Measurements from ENCODE around the gene ADK. TPM values are rescaled to one million over a fixed set of nuclear protein-coding genes. Genes with fewer than 3 reads are reported as not detected.

Gene ADK
- total RNA-seq, 3 donors from 2014 or later = 27.2 to 50.8 (median 40.0) TPM

DNA sequence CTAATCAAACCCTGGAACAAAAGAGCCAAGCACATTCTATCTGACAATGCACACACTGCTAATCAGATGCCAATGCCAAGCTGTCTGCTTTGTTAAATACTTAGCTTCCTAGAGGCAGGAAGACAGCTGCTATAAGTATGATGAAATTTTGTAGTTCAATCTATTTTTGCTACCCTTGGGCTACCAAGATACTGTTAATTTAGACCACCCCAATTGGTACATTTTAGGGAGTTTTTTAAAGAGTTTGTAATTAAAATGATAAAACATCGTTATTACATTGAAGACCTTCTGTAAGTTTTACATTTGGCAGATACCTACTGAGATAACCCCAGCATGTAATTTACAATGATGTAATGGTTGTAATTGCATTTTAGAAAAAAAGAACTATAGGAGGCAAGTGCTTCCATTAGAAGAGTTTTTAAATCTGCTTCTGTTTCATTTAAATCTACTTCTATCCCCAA lies 268.5 kb downstream of the ADK start:
- Histone ChIP-seq H3K4me1 (no peaks in the 10 kb centered on the region), H3K36me3 (no peaks in the 10 kb centered on the region), H3K27me3 (no peaks in the 10 kb centered on the region), H3K4me3 (no peak overlapping the region), H3K27ac (no peak overlapping the region), H3K9me3 (no peaks in the 10 kb centered on the region)
- DNase-seq (ENCODE audit: low spot score in 2 of 2) = no peak
- intact Hi-C loops (cut with DNase I; ENCODE audit: low total_unique reads) = no loop called here
- TF ChIP-seq POLR2AphosphoS5 (IDR thresholded peaks at IDR 0.05) = no peak
- TF ChIP-seq, protein P1, sequence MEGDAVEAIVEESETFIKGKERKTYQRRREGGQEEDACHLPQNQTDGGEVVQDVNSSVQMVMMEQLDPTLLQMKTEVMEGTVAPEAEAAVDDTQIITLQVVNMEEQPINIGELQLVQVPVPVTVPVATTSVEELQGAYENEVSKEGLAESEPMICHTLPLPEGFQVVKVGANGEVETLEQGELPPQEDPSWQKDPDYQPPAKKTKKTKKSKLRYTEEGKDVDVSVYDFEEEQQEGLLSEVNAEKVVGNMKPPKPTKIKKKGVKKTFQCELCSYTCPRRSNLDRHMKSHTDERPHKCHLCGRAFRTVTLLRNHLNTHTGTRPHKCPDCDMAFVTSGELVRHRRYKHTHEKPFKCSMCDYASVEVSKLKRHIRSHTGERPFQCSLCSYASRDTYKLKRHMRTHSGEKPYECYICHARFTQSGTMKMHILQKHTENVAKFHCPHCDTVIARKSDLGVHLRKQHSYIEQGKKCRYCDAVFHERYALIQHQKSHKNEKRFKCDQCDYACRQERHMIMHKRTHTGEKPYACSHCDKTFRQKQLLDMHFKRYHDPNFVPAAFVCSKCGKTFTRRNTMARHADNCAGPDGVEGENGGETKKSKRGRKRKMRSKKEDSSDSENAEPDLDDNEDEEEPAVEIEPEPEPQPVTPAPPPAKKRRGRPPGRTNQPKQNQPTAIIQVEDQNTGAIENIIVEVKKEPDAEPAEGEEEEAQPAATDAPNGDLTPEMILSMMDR (IDR thresholded peaks at IDR 0.05) = no peak
- TF ChIP-seq POLR2A (IDR thresholded peaks at IDR 0.05) = no peak

DNA sequence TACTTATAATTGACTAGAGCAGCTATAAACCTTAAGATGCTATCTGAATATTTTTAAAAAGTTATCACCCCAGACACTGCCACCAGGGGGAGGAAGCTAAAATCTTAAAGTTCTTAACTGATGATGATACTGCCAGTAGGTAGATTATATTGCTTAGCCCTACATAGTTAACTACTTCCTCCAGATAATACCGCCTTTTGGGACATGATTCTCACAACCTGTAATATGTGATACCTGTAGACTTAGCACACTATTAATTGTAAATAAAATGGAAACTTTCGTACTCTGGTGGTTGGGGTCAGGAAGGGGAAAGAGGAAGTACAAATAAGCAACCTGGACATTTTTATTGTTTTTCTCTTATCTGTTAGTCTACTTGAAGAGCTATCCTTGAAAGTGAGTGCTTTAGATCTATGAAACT lies 268.9 kb downstream of the ADK start:
- Histone ChIP-seq H3K27ac (no peak overlapping the region), H3K27me3 (no peaks in the 10 kb centered on the region), H3K9me3 (no peaks in the 10 kb centered on the region), H3K4me3 (no peak overlapping the region), H3K36me3 (no peaks in the 10 kb centered on the region), H3K4me1 (no peaks in the 10 kb centered on the region)
- intact Hi-C loops (cut with DNase I; ENCODE audit: low total_unique reads) = no loop called here
- TF ChIP-seq, protein P1 (IDR thresholded peaks at IDR 0.05) = peak in 2 of 3 donors; percentile 14 to 39
- no peak for TF ChIP-seq POLR2AphosphoS5 (IDR thresholded peaks at IDR 0.05)
- DNase-seq (ENCODE audit: low spot score in 2 of 2) = no peak

DNA sequence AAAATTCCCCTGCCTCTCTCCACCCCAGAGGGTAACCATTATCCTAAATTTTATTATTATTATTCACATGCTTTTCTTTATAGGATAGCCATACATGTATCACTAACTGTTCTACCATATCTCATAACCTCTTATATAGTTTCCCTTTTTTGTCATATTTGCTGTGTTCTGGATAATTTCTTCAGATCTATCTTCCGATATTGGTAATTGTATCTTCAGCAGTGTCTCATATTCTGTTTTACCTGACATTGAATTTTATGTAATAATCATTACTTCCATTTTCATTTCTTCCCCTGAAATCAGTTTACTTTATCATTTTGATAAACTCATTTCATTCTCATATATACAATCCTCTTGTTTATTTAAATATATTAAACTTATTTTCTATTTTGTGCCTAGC lies 273.5 kb downstream of the ADK start:
- Histone ChIP-seq H3K4me3 (no peak overlapping the region), H3K36me3 (no peaks in the 10 kb centered on the region), H3K27me3 (no peaks in the 10 kb centered on the region), H3K27ac (no peak overlapping the region), H3K4me1 (no peaks in the 10 kb centered on the region), H3K9me3 (no peaks in the 10 kb centered on the region)
- no peak for DNase-seq (ENCODE audit: low spot score in 2 of 2)
- intact Hi-C loops (cut with DNase I; ENCODE audit: low total_unique reads) = no loop called here
- TF ChIP-seq POLR2AphosphoS5 (IDR thresholded peaks at IDR 0.05) (no peak), POLR2A (IDR thresholded peaks at IDR 0.05) (no peak)
- TF ChIP-seq, protein P1 (IDR thresholded peaks at IDR 0.05) = no peak

DNA sequence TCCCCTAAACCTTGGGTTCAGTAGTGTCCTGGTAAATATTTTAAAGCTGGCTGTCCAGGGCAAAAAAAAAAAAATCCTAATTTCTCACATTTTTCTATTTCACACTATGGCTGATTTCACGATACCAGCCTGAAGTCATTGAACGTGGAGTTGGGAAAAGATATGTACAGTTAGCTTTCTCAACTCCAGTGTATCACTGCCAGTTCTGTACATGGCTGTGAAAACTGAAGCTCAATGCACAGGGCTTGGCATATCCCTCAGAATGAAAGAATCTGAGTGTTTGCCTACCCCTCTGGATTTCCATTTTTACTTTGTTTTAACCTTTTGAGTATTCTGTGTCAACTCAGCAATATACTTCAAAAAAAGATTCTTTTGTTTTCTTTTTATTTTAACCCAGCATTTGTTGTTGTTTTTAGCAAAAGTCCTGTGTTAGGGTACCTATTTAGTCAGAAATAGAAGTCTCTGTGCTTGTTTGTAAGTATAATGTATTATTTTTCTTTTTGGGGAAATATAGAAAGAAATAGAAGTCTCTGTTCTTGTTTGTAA lies 274.5 kb downstream of the ADK start:
- no peaks in the 10 kb centered on the region for H3K27me3 ChIP-seq
- H3K27ac ChIP-seq = no peak overlapping the region
- H3K9me3 ChIP-seq = no peaks in the 10 kb centered on the region
- H3K36me3 ChIP-seq = no peaks in the 10 kb centered on the region
- intact Hi-C loops (cut with DNase I; ENCODE audit: low total_unique reads) = no loop called here
- no peak overlapping the region for H3K4me3 ChIP-seq
- TF ChIP-seq POLR2A (IDR thresholded peaks at IDR 0.05) = no peak
- no peak for TF ChIP-seq POLR2AphosphoS5 (IDR thresholded peaks at IDR 0.05)
- TF ChIP-seq, protein P1 (IDR thresholded peaks at IDR 0.05) = no peak
- no peaks in the 10 kb centered on the region for H3K4me1 ChIP-seq
- no peak for DNase-seq (ENCODE audit: low spot score in 2 of 2)

DNA sequence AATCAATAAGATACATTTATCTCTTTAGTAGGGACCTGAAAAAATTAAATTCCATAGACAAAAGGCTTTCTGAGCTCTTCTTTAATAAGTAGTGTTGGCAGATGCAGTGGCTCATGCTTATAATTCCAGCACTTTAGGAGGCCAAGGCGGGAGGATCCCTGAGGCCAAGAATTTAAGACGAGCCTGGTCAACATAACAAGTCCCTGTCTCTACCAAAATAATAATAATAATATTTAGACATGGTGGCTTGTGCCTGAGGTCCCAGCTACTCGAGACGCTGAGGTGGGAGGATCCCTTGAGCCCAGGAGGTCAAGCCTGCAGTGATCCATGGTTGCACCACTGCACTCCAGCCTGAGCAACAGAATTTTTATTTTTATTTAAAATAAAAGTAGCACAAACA lies 280.8 kb downstream of the ADK start:
- Histone ChIP-seq H3K4me1 (no peaks in the 10 kb centered on the region), H3K4me3 (no peak overlapping the region), H3K27me3 (no peaks in the 10 kb centered on the region), H3K9me3 (no peaks in the 10 kb centered on the region), H3K27ac (no peak overlapping the region), H3K36me3 (no peaks in the 10 kb centered on the region)
- TF ChIP-seq POLR2A (IDR thresholded peaks at IDR 0.05) (no peak), POLR2AphosphoS5 (IDR thresholded peaks at IDR 0.05) (no peak)
- TF ChIP-seq, protein P1 (IDR thresholded peaks at IDR 0.05) = no peak
- intact Hi-C loops (cut with DNase I; ENCODE audit: low total_unique reads) = no loop called here
- no peak for DNase-seq (ENCODE audit: low spot score in 2 of 2)

Data from breast epithelium (tissue), 4 donors.